Measurements from ENCODE around the gene INF2.
A peak's percentile ranks its signal among the peaks of the same experiment; 100 is the strongest.

INF2 gene

GRCh38 chr14:104683653-104684448, 5.6 kb upstream of the INF2 start:
- Histone ChIP-seq H3K79me2 (ENCODE audit: control insufficient read depth, insufficient read depth, low read length) (no peaks in the 10 kb centered on the region), H3K4me1 (ENCODE audit: control insufficient read depth, low read depth, low read length) (peaks cover 23% of the 10 kb centered on the region)

GRCh38 chr14:104684449-104684821, 5.0 kb upstream of the INF2 start:
- no peaks in the 10 kb centered on the region for H3K27me3 ChIP-seq (ENCODE audit: insufficient read depth, low read length, poor library complexity)
- peaks cover 23% of the 10 kb centered on the region for H3K4me1 ChIP-seq (ENCODE audit: control insufficient read depth, low read depth, low read length)
- H3K4ac ChIP-seq (ENCODE audit: low read depth, low read length) = peak overlapping the region; percentile 84
- no peaks in the 10 kb centered on the region for H3K36me3 ChIP-seq (ENCODE audit: control insufficient read depth, insufficient read depth, low read length)
- H2AK5ac ChIP-seq (ENCODE audit: low read length) = peak overlapping the region; percentile 67
- H3K18ac ChIP-seq (ENCODE audit: low read length) = peak overlapping the region; percentile 46
- H2BK5ac ChIP-seq (ENCODE audit: low read length) = no peak overlapping the region
- peak overlapping the region; percentile 70 for H3K56ac ChIP-seq (ENCODE audit: low read length)
- no peak overlapping the region for H3K4me3 ChIP-seq (ENCODE audit: low read length)
- H2BK15ac ChIP-seq (replicated peaks; ENCODE audit: low read depth) = no peak overlapping the region
- no peaks in the 10 kb centered on the region for H3K79me2 ChIP-seq (ENCODE audit: control insufficient read depth, insufficient read depth, low read length)
- H3K79me1 ChIP-seq (ENCODE audit: low read length) = no peaks in the 10 kb centered on the region
- H3K23ac ChIP-seq (ENCODE audit: low read length) = no peak overlapping the region
- no peak overlapping the region for H4K5ac ChIP-seq (ENCODE audit: low read length)
- H2BK120ac ChIP-seq (ENCODE audit: low read depth, low read length) = no peak overlapping the region
- no peak for DNase-seq
- H3K27ac ChIP-seq (ENCODE audit: low read depth, low read length) = no peak overlapping the region
- no CpG with 5 or more reads among the region's 10 CpGs for WGBS (ENCODE audit: extremely low coverage, insufficient coverage, low lambda C conversion rate)
- H3K9ac ChIP-seq (ENCODE audit: low read length) = no peak overlapping the region
- H3K4me2 ChIP-seq (ENCODE audit: low read length) = no peak overlapping the region
- no peak overlapping the region for H4K8ac ChIP-seq (ENCODE audit: low read depth, low read length)

More at GRCh38 chr14:104683653-104684448, 5.6 kb upstream of the INF2 start:
- Histone ChIP-seq H3K4ac (ENCODE audit: low read depth, low read length) (peak overlapping the region; percentile 84), H3K56ac (ENCODE audit: low read length) (peak overlapping the region; percentile 70), H3K4me3 (ENCODE audit: low read length) (no peak overlapping the region), H2BK15ac (replicated peaks; ENCODE audit: low read depth) (no peak overlapping the region), H3K9ac (ENCODE audit: low read length) (no peak overlapping the region), H3K23ac (ENCODE audit: low read length) (no peak overlapping the region), H3K4me2 (ENCODE audit: low read length) (no peak overlapping the region), H2BK5ac (ENCODE audit: low read length) (peak overlapping the region; percentile 89), H3K27me3 (ENCODE audit: insufficient read depth, low read length, poor library complexity) (no peaks in the 10 kb centered on the region), H2AK5ac (ENCODE audit: low read length) (peak overlapping the region; percentile 67), H4K8ac (ENCODE audit: low read depth, low read length) (no peak overlapping the region), H3K79me1 (ENCODE audit: low read length) (no peaks in the 10 kb centered on the region), H3K18ac (ENCODE audit: low read length) (peak overlapping the region; percentile 46), H3K36me3 (ENCODE audit: control insufficient read depth, insufficient read depth, low read length) (no peaks in the 10 kb centered on the region), H3K27ac (ENCODE audit: low read depth, low read length) (peak overlapping the region; percentile 6), H4K5ac (ENCODE audit: low read length) (no peak overlapping the region), H2BK120ac (ENCODE audit: low read depth, low read length) (peak overlapping the region; percentile 49)
- WGBS (ENCODE audit: extremely low coverage, insufficient coverage, low lambda C conversion rate) = no CpG with 5 or more reads among the region's 22 CpGs
- DNase-seq = no peak

GRCh38 chr14:104685216-104685997, 4.0 kb upstream of the INF2 start:
- H2BK120ac ChIP-seq (ENCODE audit: low read depth, low read length) = no peak overlapping the region
- no peak overlapping the region for H3K4me3 ChIP-seq (ENCODE audit: low read length)
- no peak overlapping the region for H2AK5ac ChIP-seq (ENCODE audit: low read length)
- H3K79me1 ChIP-seq (ENCODE audit: low read length) = peaks cover 5% of the 10 kb centered on the region
- no peak overlapping the region for H3K4ac ChIP-seq (ENCODE audit: low read depth, low read length)
- H3K27me3 ChIP-seq (ENCODE audit: insufficient read depth, low read length, poor library complexity) = no peaks in the 10 kb centered on the region
- H2BK15ac ChIP-seq (replicated peaks; ENCODE audit: low read depth) = no peak overlapping the region
- H2BK5ac ChIP-seq (ENCODE audit: low read length) = no peak overlapping the region
- no peak overlapping the region for H3K23ac ChIP-seq (ENCODE audit: low read length)
- peaks cover 25% of the 10 kb centered on the region for H3K4me1 ChIP-seq (ENCODE audit: control insufficient read depth, low read depth, low read length)
- H3K9ac ChIP-seq (ENCODE audit: low read length) = no peak overlapping the region
- H4K8ac ChIP-seq (ENCODE audit: low read depth, low read length) = no peak overlapping the region
- H3K27ac ChIP-seq (ENCODE audit: low read depth, low read length) = no peak overlapping the region
- no peaks in the 10 kb centered on the region for H3K36me3 ChIP-seq (ENCODE audit: control insufficient read depth, insufficient read depth, low read length)
- peak; percentile 77 for DNase-seq
- H4K5ac ChIP-seq (ENCODE audit: low read length) = no peak overlapping the region
- no peak overlapping the region for H3K4me2 ChIP-seq (ENCODE audit: low read length)
- no peak overlapping the region for H3K56ac ChIP-seq (ENCODE audit: low read length)
- no CpG with 5 or more reads among the region's 4 CpGs for WGBS (ENCODE audit: extremely low coverage, insufficient coverage, low lambda C conversion rate)
- H3K18ac ChIP-seq (ENCODE audit: low read length) = no peak overlapping the region
- peaks cover 7% of the 10 kb centered on the region for H3K79me2 ChIP-seq (ENCODE audit: control insufficient read depth, insufficient read depth, low read length)

- no peak overlapping the region for H3K18ac ChIP-seq (ENCODE audit: low read length)
- H3K4me3 ChIP-seq (ENCODE audit: low read length) = no peak overlapping the region
- H2BK120ac ChIP-seq (ENCODE audit: low read depth, low read length) = no peak overlapping the region
- H3K4me2 ChIP-seq (ENCODE audit: low read length) = no peak overlapping the region
- no peak overlapping the region for H3K4ac ChIP-seq (ENCODE audit: low read depth, low read length)
- no peak for DNase-seq
- H4K5ac ChIP-seq (ENCODE audit: low read length) = no peak overlapping the region
- H3K79me2 ChIP-seq (ENCODE audit: control insufficient read depth, insufficient read depth, low read length) = peaks cover 13% of the 10 kb centered on the region
- H3K9ac ChIP-seq (ENCODE audit: low read length) = no peak overlapping the region
- H3K36me3 ChIP-seq (ENCODE audit: control insufficient read depth, insufficient read depth, low read length) = no peaks in the 10 kb centered on the region
- no peak overlapping the region for H3K56ac ChIP-seq (ENCODE audit: low read length)
- H3K27me3 ChIP-seq (ENCODE audit: insufficient read depth, low read length, poor library complexity) = no peaks in the 10 kb centered on the region
- no peak overlapping the region for H2AK5ac ChIP-seq (ENCODE audit: low read length)
- H3K4me1 ChIP-seq (ENCODE audit: control insufficient read depth, low read depth, low read length) = peaks cover 23% of the 10 kb centered on the region
- no peak overlapping the region for H4K8ac ChIP-seq (ENCODE audit: low read depth, low read length)
- no peak overlapping the region for H2BK15ac ChIP-seq (replicated peaks; ENCODE audit: low read depth)
- no peak overlapping the region for H3K27ac ChIP-seq (ENCODE audit: low read depth, low read length)
- no CpG with 5 or more reads among the region's 2 CpGs for WGBS (ENCODE audit: extremely low coverage, insufficient coverage, low lambda C conversion rate)
- H3K23ac ChIP-seq (ENCODE audit: low read length) = no peak overlapping the region
- no peak overlapping the region for H2BK5ac ChIP-seq (ENCODE audit: low read length)
- H3K79me1 ChIP-seq (ENCODE audit: low read length) = peaks cover 9% of the 10 kb centered on the region
Measured at GRCh38 chr14:104685998-104686610, 3.3 kb upstream of the INF2 start.

- peak overlapping the region; percentile 96 for H3K56ac ChIP-seq (ENCODE audit: low read length)
- no peak overlapping the region for H2BK15ac ChIP-seq (replicated peaks; ENCODE audit: low read depth)
- H3K36me3 ChIP-seq (ENCODE audit: control insufficient read depth, insufficient read depth, low read length) = no peaks in the 10 kb centered on the region
- peaks cover 19% of the 10 kb centered on the region for H3K4me1 ChIP-seq (ENCODE audit: control insufficient read depth, low read depth, low read length)
- no peaks in the 10 kb centered on the region for H3K27me3 ChIP-seq (ENCODE audit: insufficient read depth, low read length, poor library complexity)
- H3K18ac ChIP-seq (ENCODE audit: low read length) = no peak overlapping the region
- DNase-seq = no peak
- H3K27ac ChIP-seq (ENCODE audit: low read depth, low read length) = no peak overlapping the region
- H3K4me2 ChIP-seq (ENCODE audit: low read length) = no peak overlapping the region
- no CpG with 5 or more reads among the region's 20 CpGs for WGBS (ENCODE audit: extremely low coverage, insufficient coverage, low lambda C conversion rate)
- no peak overlapping the region for H4K8ac ChIP-seq (ENCODE audit: low read depth, low read length)
- H3K79me1 ChIP-seq (ENCODE audit: low read length) = peaks cover 12% of the 10 kb centered on the region
- peak overlapping the region; percentile 37 for H3K23ac ChIP-seq (ENCODE audit: low read length)
- H3K9ac ChIP-seq (ENCODE audit: low read length) = no peak overlapping the region
- peaks cover 21% of the 10 kb centered on the region for H3K79me2 ChIP-seq (ENCODE audit: control insufficient read depth, insufficient read depth, low read length)
- no peak overlapping the region for H4K5ac ChIP-seq (ENCODE audit: low read length)
- H3K4ac ChIP-seq (ENCODE audit: low read depth, low read length) = no peak overlapping the region
- no peak overlapping the region for H2AK5ac ChIP-seq (ENCODE audit: low read length)
- no peak overlapping the region for H2BK5ac ChIP-seq (ENCODE audit: low read length)
- no peak overlapping the region for H2BK120ac ChIP-seq (ENCODE audit: low read depth, low read length)
- no peak overlapping the region for H3K4me3 ChIP-seq (ENCODE audit: low read length)
Measured at GRCh38 chr14:104686624-104687517, 2.5 kb upstream of the INF2 start.

Measured in mesendoderm (in vitro differentiated cells).